ENCODE data around the gene RHEBL1.

DNA sequence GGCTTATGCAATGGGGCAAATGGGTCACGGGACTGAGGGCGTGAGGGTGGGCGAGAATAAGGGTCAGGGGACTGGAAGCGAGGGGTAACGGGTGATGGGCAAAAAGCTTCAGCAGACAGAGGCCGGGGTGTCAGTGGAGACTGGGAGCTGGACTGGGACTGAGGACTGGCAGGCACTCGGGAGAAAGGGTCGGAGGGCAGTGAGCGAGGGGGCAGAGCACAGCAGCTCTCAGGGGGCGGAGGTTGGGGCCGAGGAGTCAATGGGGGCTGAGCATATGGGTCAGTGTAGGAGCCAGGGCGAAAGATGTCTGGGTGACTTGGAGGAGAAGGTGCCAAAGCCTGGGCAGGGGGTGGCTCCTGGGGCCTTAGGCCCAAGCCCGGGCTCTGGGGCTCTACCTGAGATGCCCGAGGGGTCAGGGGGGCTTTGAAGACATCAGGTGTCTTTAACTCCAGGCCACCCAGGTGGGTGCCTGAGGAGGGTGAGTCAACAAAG, 29.4 kb downstream of the RHEBL1 start:
- no peak for TF ChIP-seq POLR2AphosphoS5 (IDR thresholded peaks at IDR 0.05; ENCODE audit: low read depth, low read length)
- TF ChIP-seq TAF1 (IDR thresholded peaks at IDR 0.05; ENCODE audit: borderline replicate concordance, insufficient read depth, low read length) = no peak
- TF ChIP-seq, protein P1, sequence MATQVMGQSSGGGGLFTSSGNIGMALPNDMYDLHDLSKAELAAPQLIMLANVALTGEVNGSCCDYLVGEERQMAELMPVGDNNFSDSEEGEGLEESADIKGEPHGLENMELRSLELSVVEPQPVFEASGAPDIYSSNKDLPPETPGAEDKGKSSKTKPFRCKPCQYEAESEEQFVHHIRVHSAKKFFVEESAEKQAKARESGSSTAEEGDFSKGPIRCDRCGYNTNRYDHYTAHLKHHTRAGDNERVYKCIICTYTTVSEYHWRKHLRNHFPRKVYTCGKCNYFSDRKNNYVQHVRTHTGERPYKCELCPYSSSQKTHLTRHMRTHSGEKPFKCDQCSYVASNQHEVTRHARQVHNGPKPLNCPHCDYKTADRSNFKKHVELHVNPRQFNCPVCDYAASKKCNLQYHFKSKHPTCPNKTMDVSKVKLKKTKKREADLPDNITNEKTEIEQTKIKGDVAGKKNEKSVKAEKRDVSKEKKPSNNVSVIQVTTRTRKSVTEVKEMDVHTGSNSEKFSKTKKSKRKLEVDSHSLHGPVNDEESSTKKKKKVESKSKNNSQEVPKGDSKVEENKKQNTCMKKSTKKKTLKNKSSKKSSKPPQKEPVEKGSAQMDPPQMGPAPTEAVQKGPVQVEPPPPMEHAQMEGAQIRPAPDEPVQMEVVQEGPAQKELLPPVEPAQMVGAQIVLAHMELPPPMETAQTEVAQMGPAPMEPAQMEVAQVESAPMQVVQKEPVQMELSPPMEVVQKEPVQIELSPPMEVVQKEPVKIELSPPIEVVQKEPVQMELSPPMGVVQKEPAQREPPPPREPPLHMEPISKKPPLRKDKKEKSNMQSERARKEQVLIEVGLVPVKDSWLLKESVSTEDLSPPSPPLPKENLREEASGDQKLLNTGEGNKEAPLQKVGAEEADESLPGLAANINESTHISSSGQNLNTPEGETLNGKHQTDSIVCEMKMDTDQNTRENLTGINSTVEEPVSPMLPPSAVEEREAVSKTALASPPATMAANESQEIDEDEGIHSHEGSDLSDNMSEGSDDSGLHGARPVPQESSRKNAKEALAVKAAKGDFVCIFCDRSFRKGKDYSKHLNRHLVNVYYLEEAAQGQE (IDR thresholded peaks at IDR 0.05; ENCODE audit: insufficient read depth in 1 of 2, low read depth in 2 of 2, low read length in 2 of 2) = no peak
- no peak for TF ChIP-seq SIN3A (IDR thresholded peaks at IDR 0.05; ENCODE audit: borderline replicate concordance, insufficient read depth, low read length)
- no peak for TF ChIP-seq FOXP2 (optimal IDR thresholded peaks at IDR 0.05; ENCODE audit: borderline replicate concordance, extremely low read depth, extremely low read length, insufficient read depth)

Data from PFSK-1 (cell line).